ENCODE data around the gene SLC15A3.

GRCh38 chr11:60959431-60959830 lies 7.5 kb upstream of the SLC15A3 start:
- no peak for TF ChIP-seq POLR2A (IDR thresholded peaks at IDR 0.05)
- TF ChIP-seq, protein P1, sequence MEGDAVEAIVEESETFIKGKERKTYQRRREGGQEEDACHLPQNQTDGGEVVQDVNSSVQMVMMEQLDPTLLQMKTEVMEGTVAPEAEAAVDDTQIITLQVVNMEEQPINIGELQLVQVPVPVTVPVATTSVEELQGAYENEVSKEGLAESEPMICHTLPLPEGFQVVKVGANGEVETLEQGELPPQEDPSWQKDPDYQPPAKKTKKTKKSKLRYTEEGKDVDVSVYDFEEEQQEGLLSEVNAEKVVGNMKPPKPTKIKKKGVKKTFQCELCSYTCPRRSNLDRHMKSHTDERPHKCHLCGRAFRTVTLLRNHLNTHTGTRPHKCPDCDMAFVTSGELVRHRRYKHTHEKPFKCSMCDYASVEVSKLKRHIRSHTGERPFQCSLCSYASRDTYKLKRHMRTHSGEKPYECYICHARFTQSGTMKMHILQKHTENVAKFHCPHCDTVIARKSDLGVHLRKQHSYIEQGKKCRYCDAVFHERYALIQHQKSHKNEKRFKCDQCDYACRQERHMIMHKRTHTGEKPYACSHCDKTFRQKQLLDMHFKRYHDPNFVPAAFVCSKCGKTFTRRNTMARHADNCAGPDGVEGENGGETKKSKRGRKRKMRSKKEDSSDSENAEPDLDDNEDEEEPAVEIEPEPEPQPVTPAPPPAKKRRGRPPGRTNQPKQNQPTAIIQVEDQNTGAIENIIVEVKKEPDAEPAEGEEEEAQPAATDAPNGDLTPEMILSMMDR (IDR thresholded peaks at IDR 0.05), result no peak
